NCI-H1930 (cell line): Measurements from ENCODE around the gene CNTN4.
A peak's percentile ranks its signal among the peaks of the same experiment; 100 is the strongest.
"Not testable (repeated sequence)": the region's sequence is repeated elsewhere in the genome, so short reads cannot be mapped to it uniquely, and the experiment has no call there.

Experiments used
- DNase-seq, 2 experiments: peaks; one replicate each; lab custom pipeline; 2025; lab: John Stamatoyannopoulos, UW

CNTN4 gene

GRCh38 chr3:2978977-2979732 lies 880.5 kb downstream of the CNTN4 start:
- no peak for DNase-seq

- no peak for DNase-seq
Measured at GRCh38 chr3:2984005-2984830, 885.6 kb downstream of the CNTN4 start.

GRCh38 chr3:2984831-2985220 lies 886.2 kb downstream of the CNTN4 start:
- no peak for DNase-seq

GRCh38 chr3:2985479-2985878 lies 886.8 kb downstream of the CNTN4 start:
- DNase-seq = no peak

- DNase-seq = no peak
Measured at GRCh38 chr3:2992534-2992933, 893.9 kb downstream of the CNTN4 start.

GRCh38 chr3:2993130-2993529 lies 894.5 kb downstream of the CNTN4 start:
- not testable (repeated sequence) for DNase-seq

GRCh38 chr3:2993736-2994135 lies 895.1 kb downstream of the CNTN4 start:
- no peak for DNase-seq

GRCh38 chr3:2995195-2995594 lies 896.5 kb downstream of the CNTN4 start:
- no peak for DNase-seq

- DNase-seq = no peak
Measured at GRCh38 chr3:3005146-3005744, 906.6 kb downstream of the CNTN4 start.

- no peak for DNase-seq
Measured at GRCh38 chr3:3013317-3014052, 914.8 kb downstream of the CNTN4 start.

- DNase-seq = peak in 1 of 2 experiments; percentile 0
Measured at GRCh38 chr3:3015185-3016089, 916.8 kb downstream of the CNTN4 start.

GRCh38 chr3:3016226-3016625 lies 917.6 kb downstream of the CNTN4 start:
- no peak for DNase-seq

- no peak for DNase-seq
Measured at GRCh38 chr3:3020209-3020608, 921.5 kb downstream of the CNTN4 start.

GRCh38 chr3:3023111-3023745 lies 924.6 kb downstream of the CNTN4 start:
- no peak for DNase-seq

GRCh38 chr3:3027976-3028567 lies 929.4 kb downstream of the CNTN4 start:
- no peak for DNase-seq

- no peak for DNase-seq
Measured at GRCh38 chr3:3031326-3031725, 932.7 kb downstream of the CNTN4 start.

- DNase-seq = no peak
Measured at GRCh38 chr3:3037156-3037555, 938.5 kb downstream of the CNTN4 start.

GRCh38 chr3:3038201-3038991 lies 939.7 kb downstream of the CNTN4 start:
- DNase-seq = no peak

- no peak for DNase-seq
Measured at GRCh38 chr3:3053974-3054373, 955.3 kb downstream of the CNTN4 start.
